GM21381 (cell line): ENCODE measurements around the gene CPT1A.

Experiments
- ATAC-seq: cut with Tn5 transposase; IDR thresholded peaks from one replicate; pipeline ENCODE4 v1.9.1; 2021; ENCODE audit warnings: mild to moderate bottlenecking, moderate library complexity; ENCODE audit not compliant: unreplicated experiment

CPT1A gene

DNA sequence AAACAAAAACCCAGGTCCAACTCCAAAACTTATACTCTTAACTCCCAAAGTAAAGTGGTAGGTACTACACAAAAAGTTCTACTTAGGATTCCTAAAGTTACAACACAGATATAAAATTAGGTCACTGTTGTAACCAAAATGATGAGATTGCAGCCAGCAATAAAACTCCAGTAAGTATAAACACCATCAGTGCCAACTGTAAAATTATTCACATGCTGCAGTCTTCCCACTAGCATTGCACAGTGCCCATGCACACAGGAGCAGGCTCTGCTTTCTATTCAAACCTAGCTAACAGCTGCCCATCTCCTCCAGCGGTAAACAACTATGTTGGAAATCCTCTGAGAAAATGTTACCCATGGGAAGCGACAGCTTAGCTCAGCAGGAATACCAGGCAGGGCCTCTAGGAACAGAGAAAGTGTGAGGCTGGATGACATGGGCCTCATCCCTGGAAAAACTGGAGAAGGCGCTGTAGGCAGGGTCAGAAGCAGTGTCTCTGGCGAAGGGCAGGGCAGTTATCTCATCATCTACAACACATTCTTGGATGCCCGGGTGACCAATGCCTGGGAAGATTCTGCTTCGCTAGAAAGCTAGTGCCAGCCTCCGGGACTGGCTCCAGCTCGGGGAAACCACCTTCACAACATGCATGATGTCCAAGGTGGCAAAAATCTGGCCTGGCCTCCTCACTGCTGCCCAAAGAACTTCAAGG lies 9.1 kb downstream of the CPT1A start:
- ATAC-seq = no peak

DNA sequence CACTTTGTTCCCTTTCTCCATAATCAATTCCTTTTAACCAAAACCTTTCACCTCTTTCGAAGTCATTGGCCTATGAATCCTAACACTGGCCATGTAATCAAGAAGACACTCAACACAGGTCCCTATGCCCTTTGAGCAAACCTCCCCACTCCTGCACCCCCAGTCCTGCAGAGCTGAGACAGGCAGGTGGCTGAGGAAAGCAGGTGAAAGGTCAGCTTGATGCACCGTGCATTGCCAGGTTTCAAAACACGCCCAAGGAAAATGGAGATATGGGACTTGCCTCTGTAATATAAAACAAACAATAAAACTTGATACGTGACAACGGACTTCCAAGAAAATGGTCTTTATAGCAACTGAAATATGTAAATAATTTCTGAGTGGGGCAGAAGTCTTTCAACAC lies 10.6 kb downstream of the CPT1A start:
- no peak for ATAC-seq

DNA sequence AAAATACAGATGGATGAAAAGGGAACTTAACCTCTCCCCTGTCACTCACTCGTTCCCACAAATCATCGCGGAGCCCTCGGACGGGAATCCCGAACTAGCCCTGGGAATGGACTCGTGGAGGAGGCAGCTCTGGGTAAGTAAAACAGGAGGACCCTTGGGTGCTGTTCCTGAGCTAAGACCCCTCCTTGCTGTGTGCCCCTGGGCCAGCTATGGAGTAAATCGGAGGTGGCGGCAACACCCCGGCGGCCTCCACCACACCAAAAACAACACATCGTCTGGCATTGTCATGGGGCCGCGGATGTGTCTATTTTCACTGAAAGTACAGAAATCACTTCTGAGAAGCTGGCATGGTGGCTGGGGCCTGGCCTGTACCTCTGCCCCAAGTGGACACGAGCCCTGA lies 12.1 kb downstream of the CPT1A start:
- ATAC-seq = no peak

DNA sequence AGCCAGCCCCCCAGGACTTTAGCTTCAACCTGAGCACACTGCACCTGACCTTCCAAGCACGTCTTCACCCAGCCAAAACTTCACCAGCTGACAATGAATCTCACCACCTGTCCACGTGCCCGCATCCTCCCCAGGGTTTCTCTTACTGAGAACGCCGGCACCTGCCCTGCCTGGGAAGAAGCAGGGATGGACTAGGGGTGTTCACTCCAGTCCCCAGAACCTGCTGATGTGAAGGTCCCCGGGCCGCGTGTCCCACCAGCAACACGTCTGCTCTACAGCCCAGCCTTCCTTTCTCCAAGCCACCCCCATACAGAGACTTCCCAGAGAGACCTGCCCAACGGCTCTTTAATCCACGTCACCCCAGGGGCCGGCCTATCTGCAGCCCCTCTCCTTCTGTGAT lies 12.8 kb downstream of the CPT1A start:
- ATAC-seq = no peak

DNA sequence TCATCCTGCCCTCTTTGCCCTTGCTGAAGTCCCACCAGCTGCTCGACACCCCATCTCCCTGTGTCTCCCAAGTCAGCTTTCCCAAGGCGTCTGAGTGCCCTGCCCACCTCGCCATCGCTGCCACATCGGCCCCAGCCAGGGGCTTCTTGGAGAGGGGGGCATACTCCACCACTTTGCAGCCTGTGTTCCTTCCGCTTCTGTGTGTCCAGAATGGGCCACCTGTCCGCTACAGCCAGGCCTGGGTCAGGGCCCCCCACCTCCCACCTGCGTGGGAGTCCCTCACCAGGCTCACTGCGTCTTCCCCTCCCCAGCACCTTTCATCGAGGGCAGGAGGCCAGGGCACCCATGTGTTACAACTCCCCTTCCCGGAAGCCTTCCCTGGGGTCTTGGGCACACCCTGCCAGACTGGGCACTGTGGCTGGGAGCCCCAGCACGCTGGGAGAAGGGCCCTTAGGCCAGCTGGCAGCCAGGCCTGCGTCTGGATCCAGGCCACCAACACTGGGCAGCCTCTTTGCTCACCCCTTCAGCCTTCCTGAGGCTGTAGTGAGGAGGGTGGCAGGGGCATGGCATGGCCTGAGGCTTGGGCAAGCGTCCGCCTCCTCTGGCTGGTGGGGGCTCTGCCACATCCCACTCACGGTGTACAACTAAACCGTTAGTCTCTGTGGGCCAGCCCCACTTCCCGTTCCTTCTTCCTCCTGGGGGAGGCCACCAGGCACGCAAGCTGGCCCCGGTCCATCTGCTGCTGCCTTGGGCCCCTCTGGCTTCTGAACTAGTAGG lies 13.4 kb downstream of the CPT1A start:
- ATAC-seq = no peak

DNA sequence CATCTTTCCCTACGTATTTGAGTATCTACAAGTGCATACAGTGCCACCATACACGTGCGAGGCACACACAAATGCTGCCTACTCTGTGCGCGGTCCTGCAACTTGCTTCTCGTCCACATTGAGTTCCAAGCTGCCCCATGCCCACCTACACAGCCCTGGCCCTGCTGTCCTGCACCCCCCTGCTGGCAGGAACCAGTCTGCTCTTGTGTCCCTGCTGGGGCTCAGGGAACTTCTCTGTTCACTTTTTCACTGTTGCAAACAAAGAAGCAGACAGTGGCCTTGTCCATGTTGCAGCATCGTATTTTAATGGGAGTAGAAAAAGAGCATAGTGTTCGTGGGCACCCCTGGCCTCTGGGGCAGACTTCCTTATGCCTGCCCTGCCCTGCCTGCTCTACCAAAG lies 14.0 kb downstream of the CPT1A start:
- no peak for ATAC-seq

DNA sequence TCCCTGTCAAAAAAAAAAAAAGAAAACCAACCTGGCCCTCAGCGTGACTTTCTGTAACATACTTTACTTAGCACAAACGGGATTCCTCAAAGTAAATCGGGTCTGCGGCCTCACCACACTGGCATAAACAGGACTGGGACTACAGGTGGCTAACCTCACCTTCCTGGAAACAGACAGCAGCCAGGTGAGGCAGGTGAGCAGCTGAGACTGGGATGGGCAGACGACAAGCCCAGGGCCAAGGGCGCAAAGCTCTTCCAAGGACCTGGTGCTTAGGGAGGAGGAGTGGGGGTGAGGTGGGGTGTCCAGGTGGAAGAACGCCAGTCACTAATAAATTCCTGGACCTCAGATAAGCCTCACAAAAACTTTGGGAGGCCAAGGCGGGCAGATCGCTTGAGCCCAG lies 15.0 kb downstream of the CPT1A start:
- no peak for ATAC-seq

DNA sequence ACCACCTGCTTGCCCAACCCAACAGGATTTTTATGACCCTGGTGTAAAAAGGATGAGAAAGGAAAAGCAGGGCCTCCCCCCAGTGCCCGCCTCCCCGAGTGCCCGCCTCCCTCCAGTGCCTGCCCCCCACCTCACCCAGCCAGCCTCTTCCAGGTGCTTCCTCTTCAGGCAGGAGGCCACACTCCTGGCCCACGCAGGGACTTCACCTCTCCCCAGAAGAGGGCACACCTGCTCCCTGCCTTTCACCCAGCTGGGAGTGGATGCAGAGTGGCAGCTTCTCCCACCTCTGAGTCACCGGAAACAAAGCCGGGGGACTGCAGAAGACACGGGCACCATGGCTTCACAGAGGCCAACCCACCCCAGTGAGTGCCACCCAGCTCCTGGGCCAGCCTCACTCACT lies 16.1 kb downstream of the CPT1A start:
- ATAC-seq = no peak

DNA sequence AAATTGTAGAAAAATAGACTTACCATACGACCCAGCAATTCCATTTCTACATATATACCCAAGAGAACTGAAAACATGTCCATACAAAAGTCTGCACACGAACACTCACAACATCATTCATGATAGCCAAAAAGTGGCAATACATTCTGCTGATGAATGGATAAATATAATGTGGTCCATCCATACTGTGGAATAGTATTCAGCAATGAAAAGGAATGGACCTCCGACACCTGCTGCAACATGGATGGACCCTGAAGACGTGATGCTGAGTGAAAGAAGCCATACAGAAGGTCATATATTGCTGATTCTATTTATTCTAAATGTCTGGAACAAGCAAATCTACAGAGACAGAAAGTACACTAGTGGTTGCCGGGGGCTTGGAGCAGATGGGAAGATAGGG lies 19.2 kb downstream of the CPT1A start:
- no peak for ATAC-seq

DNA sequence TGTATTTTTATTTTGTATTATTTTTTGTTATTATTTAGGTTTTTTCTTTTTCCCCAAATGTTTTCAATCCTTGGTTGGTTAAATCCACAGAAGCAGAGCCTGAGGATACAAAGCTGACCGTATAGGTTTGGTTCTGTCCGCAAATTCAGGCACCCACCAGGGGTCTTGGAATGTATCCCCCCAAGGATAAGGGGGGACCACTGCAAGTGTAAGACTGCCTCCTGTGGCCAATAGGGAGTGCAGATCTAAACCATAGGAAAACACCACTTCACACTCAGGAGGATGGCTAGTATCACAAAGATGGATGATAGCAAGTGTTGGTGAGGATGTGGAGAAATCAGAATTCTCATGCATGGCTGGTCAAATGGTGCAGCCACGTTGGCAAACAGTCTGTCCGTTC lies 20.0 kb downstream of the CPT1A start:
- ATAC-seq = no peak

DNA sequence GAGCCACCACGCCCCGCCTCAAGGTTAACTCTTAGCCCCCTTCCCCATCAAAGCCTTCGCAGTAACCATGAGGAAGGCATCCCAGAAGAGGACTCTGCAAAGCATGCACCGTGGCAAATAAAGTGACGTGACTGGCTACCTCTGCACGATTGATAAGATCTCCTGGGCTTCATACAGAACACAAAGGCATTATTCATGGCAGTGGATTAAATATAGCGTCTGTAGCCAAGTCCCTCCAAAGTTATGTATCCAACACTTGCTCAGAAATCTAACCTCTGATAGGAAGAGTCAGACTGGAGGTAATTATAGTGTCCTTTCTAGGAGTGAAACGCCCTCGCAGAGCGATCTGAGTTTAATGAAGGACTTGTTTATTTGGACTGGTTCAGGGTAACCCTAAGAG lies 22.4 kb downstream of the CPT1A start:
- no peak for ATAC-seq

DNA sequence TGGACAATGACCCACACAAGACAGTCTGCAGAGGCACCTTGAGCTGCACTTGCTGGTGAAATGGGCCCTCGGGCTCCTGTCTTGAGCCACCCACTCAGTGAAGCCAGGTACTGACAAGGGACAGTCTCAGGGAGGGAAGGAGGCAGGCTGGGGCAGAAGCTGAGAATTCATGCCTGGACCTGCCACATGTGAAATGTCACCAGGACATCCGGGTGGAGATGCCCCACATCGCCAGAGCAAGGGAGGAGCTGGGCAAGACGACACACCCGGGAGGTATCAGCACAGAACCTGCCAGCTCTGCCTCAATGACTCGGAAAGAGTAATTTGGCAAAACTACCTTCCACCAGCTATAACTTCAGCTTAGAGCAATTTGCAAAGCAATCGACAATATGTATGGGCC lies 23.5 kb downstream of the CPT1A start:
- no peak for ATAC-seq

DNA sequence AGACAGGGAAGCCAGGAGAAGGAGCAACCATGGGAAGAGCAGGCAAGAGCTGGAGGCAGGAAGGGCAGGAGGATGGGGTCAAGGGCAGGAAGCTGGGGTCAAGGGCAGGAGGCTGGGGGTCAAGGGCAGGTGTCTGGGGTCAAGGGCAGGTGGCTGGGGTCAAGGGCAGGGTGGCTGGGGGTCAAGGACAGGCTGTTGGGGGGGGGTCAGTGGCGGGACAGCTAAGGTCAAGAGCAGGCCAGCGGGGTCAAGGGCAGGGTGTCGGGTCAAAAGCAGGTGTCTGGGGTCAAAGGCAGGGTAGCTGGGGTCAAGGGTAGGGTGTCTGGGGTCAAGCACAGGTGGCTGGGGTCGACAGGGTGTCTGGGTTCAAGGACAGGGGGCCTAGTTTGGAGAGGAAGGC lies 24.2 kb downstream of the CPT1A start:
- no peak for ATAC-seq

DNA sequence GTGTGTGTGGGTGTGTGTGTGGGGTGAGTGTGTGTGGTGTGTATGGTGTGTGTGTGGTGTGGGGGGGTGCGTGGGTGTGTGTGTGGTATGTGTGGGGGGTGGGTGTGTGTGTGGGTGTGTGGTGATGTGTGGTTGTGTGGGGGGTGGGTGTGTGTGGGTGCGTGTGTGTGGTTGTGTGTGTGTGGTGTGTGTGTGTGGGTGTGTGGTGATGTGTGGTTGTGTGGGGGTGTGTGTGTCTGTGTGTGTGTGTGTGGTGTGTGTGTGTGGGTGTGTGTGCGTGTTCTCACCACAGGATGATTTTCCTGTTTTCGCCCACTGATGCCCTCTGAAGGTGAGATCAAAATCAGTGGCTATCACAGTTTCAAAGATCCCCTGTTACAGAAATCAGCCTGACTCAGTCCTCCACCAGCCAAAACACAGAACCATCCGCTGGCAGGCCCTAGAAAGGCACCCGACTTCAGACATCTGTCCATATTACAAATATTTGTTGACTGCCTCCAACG lies 24.7 kb downstream of the CPT1A start:
- no peak for ATAC-seq

DNA sequence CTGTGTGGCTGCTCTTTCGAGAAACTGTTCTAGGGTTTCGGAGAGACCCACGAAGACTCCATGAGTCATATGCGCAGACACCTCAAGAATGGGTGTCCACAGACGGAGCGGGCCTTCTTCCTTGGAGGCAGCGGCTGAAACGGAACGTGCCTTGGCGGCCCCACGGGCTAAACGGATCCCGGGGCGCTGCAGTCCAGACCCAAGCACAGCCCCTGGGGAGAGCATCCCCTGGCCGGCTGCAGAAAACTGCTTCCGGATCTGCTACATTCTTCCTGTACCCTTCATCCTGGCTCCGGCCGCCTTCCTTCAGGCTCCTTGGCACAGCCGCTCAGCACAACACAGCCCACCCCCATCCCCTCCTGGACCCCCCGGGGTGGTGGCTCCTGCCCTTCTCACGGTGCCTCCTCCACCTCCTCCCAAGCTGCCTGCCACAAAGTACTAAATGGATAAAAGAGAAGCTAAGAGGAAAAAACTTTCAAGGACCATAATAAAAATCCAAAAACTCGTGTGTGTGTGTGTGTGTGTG lies 25.4 kb downstream of the CPT1A start:
- no peak for ATAC-seq

DNA sequence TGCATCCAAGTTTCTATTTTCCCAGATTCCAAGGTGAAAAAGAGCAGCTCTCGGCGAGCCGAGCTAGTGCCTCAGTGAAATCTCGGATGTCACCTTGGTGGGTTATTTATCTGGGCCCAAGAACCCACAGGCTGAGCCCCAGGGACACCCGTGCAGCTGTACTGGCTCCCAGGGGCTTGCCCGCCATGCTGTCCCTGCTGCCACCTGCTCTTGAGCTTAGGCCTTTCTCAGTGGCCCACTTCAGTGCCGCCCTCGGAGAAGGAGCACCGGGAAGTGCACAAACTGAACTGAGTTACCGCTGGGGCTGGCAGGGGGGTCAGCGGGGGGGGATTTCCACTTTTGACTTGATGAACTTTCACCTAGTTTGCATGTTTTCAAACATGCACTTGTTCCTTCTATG lies 27.9 kb downstream of the CPT1A start:
- no peak for ATAC-seq

DNA sequence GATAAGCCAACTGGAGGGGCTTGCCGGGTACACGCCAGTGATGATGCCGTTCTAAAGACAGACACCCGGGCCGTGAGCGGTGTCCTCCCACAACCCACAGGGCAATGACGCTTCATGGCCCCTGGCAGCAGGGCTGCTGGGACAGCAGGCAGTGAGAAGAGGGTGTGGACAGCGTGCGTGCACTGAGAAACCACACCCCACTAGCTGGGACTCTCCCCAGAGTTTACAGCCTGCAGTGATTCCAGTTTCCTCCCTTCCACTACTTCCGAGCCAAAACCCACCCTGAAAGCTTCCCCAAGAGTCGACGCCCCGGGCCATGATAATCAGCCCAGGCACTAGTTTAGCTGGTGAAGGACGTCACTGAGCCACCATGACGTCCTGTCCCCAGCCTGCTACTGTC lies 29.2 kb downstream of the CPT1A start:
- ATAC-seq = no peak

DNA sequence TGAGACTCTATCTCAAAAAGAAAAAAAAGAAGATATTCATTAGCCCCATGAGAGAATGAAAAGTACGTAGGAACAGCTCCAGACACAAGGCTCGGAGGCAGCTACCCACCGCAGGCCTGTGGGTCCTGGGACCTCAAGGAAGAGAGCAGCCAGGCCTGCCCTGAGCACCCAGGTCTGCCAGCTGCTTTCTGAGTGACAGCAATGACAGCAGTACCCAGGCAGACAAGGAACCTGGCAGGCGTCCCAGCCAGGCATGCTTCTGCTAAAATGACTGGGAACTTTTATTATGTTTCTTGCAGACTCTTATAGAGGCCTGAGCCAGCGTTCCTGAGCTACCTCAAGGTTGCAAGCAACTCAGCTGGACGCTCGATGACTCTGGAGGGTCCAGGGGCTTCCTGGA lies 31.6 kb downstream of the CPT1A start:
- no peak for ATAC-seq

DNA sequence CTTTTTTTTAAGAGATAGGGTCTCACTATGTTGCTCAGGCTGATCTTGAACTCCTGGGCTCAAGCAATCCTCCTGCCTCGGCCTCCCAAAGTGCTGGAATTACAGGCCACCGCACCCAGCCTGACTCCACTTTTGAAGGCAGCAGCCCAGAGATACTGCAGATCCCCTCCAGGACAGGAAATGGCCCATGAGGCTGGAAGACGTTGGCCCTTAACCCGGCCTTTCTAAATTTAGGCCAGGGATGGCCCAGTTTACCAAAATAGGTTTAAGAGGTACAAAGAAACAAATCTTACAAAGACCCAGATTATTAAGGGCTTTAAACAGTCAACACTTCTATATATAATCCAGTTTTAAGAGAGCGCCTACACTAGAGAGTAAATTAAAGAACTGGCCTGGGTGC lies 32.2 kb downstream of the CPT1A start:
- ATAC-seq = no peak

DNA sequence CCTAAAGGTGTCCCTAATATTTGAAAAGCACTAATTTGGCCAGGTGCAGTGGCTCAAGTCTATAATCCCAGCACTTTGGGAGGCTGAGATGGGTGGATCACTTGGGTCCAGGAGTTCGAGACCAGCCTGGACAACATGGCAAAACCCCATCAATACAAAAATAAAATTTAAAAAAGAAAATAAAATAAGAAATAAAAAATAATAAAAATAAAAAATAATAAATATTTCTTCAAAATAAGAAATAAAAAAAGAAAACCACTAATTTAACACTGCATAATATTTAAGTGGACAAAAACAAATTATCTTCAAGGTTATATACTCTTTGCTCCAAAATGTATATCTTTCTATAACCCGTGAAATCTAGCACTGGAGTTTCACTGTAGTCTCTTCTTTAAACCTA lies 32.9 kb downstream of the CPT1A start:
- no peak for ATAC-seq

DNA sequence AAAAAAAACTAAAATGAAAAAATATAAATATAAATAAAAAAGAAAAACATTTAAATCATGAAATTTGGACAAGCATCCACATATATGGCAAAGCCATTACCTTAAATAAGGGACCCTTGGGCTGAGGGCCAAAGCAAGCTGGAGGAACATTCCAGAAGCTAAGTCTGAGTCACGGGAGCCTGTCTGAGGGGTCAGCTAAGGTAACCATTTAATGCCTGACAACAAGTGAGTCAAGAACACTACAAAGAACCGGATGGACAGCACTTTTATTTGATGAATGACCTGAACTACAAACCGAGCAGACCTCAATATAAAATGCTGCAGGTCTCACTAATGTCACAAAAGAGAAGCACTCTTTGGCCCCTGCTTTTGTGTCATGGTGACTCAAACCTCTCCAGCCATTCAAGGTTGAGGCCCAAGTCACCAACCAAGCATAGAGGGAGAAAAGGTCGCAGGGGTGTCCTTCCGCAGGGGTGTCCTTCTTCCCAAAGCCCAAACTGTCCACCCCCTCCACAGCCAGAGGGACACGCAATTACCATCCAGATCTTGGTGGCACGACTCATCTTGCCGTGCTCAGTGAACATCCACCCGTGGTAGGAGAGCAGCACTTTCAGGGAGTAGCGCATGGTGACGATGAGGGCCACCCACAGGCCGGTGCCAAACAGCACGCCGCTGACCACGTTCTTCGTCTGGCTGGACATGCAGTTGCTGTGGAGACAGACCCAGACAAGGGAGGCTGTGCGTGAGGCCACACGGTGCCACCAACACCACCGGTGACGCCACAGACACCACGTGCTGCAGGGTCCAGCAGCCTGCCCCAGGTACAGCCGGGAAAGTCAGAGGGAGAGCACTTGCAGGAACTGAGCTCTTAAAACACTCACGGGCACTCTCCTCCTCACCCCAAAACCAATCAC lies 34.5 kb downstream of the CPT1A start:
- no peak for ATAC-seq
